Mucosa of descending colon (tissue), 3 donors: ENCODE data around the gene COPA. TPM values are rescaled to one million over a fixed set of nuclear protein-coding genes. Genes with fewer than 3 reads are reported as not detected.

ENCODE experiments used
- ATAC-seq: fragments of 200-7000 bp; cut with Tn5 transposase; one replicate; pipeline ENCODE4 v1.9.1; 2020; ENCODE audit warnings: mild to moderate bottlenecking, moderate library complexity
- DNase-seq, 3 donors: peaks; one replicate each; pipeline ENCODE4 v3.0.0-alpha.2; 2020
- H3K36me3 ChIP-seq: fragments of 200-600 bp; one replicate; pipeline ENCODE4 v1.8.0; 2021; ENCODE audit warnings: low read depth, mild to moderate bottlenecking
- H3K4me1 ChIP-seq: fragments of 200-600 bp; one replicate; pipeline ENCODE4 v1.8.0; 2021; ENCODE audit warnings: low read depth, mild to moderate bottlenecking
- H3K4me3 ChIP-seq: fragments of 200-600 bp; one replicate; pipeline ENCODE4 v1.8.0; 2021; ENCODE audit warnings: mild to moderate bottlenecking
- H3K9me3 ChIP-seq: fragments of 200-600 bp; one replicate; pipeline ENCODE4 v1.8.0; 2021; ENCODE audit warnings: mild to moderate bottlenecking
- CTCF ChIP-seq: fragments of 200-600 bp; IDR thresholded peaks from one replicate; pipeline ENCODE4 v1.8.0; 2022; ENCODE audit warnings: antibody characterized with exemption, mild to moderate bottlenecking
- intact Hi-C, 2 donors: fragments of 100-400 bp; cut with DNase I in 1 of 2; cut with micrococcal nuclease in 1 of 2; formaldehyde crosslinking; loops; one replicate each; pipeline versions ENCODE4 v1.11.0 to v1.11.1; 2022; cut with DNase I, micrococcal nuclease
- total RNA-seq, 3 donors: library from RNA; stranded (reverse); fragmentation: NEBNext Ultra II Directional in 2 of 3; extraction: Animal tissue kit (Norgen Biotek cat#: 25700) in 2 of 3; gene quantifications; one replicate each; pipeline versions ENCODE4 v1.2.1 to v1.2.4, GENCODE V29; 2021 to 2023
- donor health status: DM: no; HTN: no; CAD: no; lungs with moderate emphysema.
- donor health status: DM: no; HTN: no; CAD: no.
- donor health status: DM: no; HTN: yes; CAD: no.

COPA gene
- total RNA-seq, 3 donors from 2014 or later = 141 to 165 (median 151) TPM

DNA sequence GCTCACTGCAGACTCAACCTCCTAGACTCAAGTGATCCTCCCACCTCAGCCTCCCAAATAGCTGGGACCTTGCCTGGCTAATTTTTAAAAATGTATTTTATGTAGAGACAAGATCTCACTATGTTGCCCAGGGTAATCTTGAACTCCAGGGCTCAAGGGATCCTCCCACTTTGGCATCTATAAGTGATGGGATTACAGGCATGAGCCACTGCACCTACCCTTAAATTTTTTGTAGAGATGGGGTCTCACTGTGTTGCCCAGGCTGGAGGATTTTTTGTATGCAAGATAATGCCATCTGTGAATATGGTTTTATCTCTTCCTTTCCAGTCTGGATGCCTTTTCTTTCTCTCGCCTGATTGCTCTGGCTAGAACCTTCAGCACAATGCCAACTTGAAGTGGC is 72.0 kb downstream of the COPA start:
- DNase-seq = no peak
- intact Hi-C loops = no loop called here
- H3K9me3 ChIP-seq = no peaks in the 10 kb centered on the region
- no peak overlapping the region for H3K4me3 ChIP-seq
- no peaks in the 10 kb centered on the region for H3K4me1 ChIP-seq
- no peaks in the 10 kb centered on the region for H3K36me3 ChIP-seq
- no peak for ATAC-seq
- TF ChIP-seq CTCF = no peak

DNA sequence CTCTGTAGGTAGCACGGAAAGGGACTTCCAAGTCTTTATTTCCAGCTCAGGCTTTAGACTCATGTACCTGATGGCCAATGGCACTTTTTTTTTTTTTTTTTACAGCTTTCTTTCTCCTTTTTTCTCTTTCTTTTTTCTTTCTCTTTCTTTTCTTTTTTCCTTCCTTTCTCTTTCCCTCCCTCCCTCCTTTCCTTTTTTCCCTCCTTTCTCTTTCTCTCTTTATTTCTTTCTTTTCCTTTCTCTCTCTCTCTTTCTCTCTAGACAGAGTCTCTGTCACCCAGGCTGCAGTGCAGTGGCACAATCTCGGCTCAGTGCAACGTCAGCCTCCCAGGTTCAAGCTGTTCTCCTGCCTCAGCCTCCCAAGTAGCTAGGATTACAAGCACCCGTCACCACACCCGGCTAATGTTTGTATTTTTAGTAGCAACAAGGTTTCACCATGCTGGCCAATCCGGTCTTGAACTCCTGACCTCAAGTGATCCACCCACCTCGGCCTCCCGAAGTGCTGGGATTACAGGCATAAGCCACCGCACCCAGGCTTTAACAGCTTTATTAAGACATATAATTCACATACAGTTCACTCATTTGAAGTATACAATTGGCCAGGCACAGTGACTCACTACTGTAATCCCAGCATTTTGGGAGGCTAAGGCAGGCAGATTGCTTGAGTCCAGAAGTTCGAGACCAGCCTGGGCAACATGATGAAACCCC is 75.6 kb downstream of the COPA start:
- ATAC-seq (peak; percentile 77), DNase-seq (peak in 2 of 3 donors; percentile 21 to 42)

GRCh38 chr1:160264795-160265307 is 78.2 kb downstream of the COPA start:
- no peaks in the 10 kb centered on the region for H3K36me3 ChIP-seq
- peaks cover 8% of the 10 kb centered on the region for H3K4me1 ChIP-seq
- H3K9me3 ChIP-seq = no peaks in the 10 kb centered on the region
- H3K4me3 ChIP-seq = no peak overlapping the region
- ATAC-seq (no peak), DNase-seq (no peak)
- TF ChIP-seq CTCF = no peak
- intact Hi-C loops = no loop called here

More for the DNA sequence above, 75.6 kb downstream of the COPA start:
- intact Hi-C loops = no loop called here
- H3K9me3 ChIP-seq = no peaks in the 10 kb centered on the region
- peaks cover 4% of the 10 kb centered on the region for H3K4me1 ChIP-seq
- no peaks in the 10 kb centered on the region for H3K36me3 ChIP-seq
- no peak for TF ChIP-seq CTCF
- H3K4me3 ChIP-seq = no peak overlapping the region

DNA sequence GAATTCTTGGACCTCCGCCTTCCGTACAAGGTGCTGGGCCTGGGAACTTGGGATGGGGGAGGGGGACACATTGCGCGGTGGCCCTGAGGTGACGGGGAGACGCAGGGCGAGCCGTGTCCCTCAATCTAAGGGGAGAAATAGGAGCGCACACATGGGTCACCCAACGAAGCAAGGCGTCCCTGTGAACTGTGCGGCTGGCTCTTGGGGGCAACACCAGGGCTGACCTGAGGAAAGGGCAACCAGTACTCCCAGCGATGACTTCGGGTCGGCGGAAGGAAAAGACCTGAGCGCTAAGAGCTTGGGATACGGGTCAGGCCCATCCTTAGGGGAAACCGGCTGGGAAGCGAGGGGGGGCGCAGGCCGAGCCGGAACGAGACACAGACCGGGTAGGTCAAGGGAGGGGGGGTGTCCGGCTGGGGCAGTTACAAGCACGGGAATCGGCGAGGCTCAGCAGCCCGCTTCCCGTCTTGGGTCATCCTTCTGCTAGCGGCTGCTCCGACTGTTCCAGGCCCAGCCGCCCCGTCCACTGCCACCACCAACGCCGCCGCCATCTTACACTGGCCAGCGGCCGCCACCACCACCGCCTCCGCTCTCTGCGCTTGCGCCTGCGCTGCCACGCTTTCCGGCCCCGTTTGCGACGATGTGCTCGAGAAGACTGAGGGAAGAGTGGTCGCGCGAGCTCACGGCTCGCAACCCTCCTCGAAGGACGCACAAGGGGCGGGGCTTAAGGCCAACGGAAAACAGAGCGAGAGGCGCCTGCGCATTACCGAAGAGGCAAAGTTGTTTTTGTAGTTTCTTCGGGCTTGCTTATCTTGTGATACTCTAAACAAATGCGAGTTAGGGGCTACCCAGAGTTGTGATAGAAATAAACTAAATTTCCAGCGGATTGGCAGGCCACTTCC is 80.9 kb downstream of the COPA start, which contains the start of gene DCAF8:
Gene DCAF8, minus strand, starts transcription at position 657 of the 902 bp plus-strand sequence. CDS start 18,541 bp downstream, outside the sequence.
- no peak for TF ChIP-seq CTCF
- ATAC-seq = peak; percentile 99
- Histone ChIP-seq H3K4me1 (peaks cover 8% of the 10 kb centered on the region), H3K36me3 (no peaks in the 10 kb centered on the region), H3K4me3 (peak within 1 kb of the TSS; percentile 73), H3K9me3 (no peaks in the 10 kb centered on the region)
- intact Hi-C loops = no loop called here
- DNase-seq = peak; percentile 99

DNA sequence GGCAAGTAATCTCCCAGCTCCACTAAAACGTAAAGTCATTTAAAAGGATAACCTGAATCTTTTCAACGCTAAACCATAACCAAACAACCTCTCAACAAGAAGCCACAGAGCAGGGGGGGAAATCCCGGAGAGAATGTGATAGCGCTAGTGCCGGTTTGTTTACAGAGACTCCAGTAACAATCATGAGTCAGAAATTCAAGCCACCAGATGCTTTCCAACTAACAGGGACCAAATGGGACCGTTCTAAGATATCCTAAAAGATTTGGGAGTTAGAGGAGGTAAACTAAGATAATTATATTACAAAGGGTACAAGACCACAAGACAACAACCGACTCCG is 81.5 kb downstream of the COPA start:
- H3K4me3 ChIP-seq = peak overlapping the region; percentile 73
- H3K4me1 ChIP-seq = peaks cover 8% of the 10 kb centered on the region
- H3K9me3 ChIP-seq = no peaks in the 10 kb centered on the region
- peak; percentile 67 for ATAC-seq
- peak in 1 of 3 donors; percentile 67 for DNase-seq
- no peaks in the 10 kb centered on the region for H3K36me3 ChIP-seq
- intact Hi-C loops = no loop called here
- no peak for TF ChIP-seq CTCF
